Sciatic nerve (tissue), 2 donors: Measurements from ENCODE around the gene ZMIZ1. TPM values are rescaled to one million over a fixed set of nuclear protein-coding genes. Genes with fewer than 3 reads are reported as not detected.
A peak's percentile ranks its signal among the peaks of the same experiment; 100 is the strongest.

Experiments
- ATAC-seq: fragments of 200-7000 bp; cut with Tn5 transposase; one replicate; pipeline ENCODE4 v1.9.1; 2020; ENCODE audit warnings: mild to moderate bottlenecking, moderate library complexity
- DNase-seq: peaks from one replicate; pipeline ENCODE4 v3.0.0-alpha.2; 2020; ENCODE audit warnings: low spot score
- intact Hi-C: fragments of 100-400 bp; cut with DNase I; formaldehyde crosslinking; loops from one replicate; pipeline ENCODE4 v1.14.2; 2022
- total RNA-seq: library from RNA; stranded (reverse); fragmentation: NEBNext Ultra II Directional; extraction: Animal tissue kit (Norgen Biotek cat#: 25700); gene quantifications from one replicate; pipeline ENCODE4 v1.2.1, GENCODE V29; 2021
- donor health status: DM: no; HTN: no; CAD: no.
- donor health status: DM: no; HTN: no; CAD: no.

ZMIZ1 gene
- total RNA-seq, 1 donor from 2014 or later, result 96.7 TPM

GRCh38 chr10:79072994-79073645 is 4.4 kb downstream of the ZMIZ1 start:
- intact Hi-C loops, result loop anchor here (10.0 kb wide), 1 partner anchor 122 kb away; no protein-coding TSS in a partner anchor
- no peak for DNase-seq
- no peak for ATAC-seq

GRCh38 chr10:79073784-79074432 is 5.1 kb downstream of the ZMIZ1 start:
- peak; percentile 78 for DNase-seq
- ATAC-seq, result no peak
- intact Hi-C loops, result loop anchor here (10.0 kb wide), 1 partner anchor 121 kb away; no protein-coding TSS in a partner anchor

GRCh38 chr10:79074732-79075131 is 6.0 kb downstream of the ZMIZ1 start:
- DNase-seq (no peak), ATAC-seq (no peak)
- intact Hi-C loops, result loop anchor here (10.0 kb wide), 1 partner anchor 120 kb away; no protein-coding TSS in a partner anchor

- intact Hi-C loops, result loop anchor here (10.0 kb wide), 1 partner anchor 119 kb away; no protein-coding TSS in a partner anchor
- no peak for ATAC-seq
Measured at GRCh38 chr10:79075418-79075817, 6.7 kb downstream of the ZMIZ1 start.

GRCh38 chr10:79077488-79078173 is 8.9 kb downstream of the ZMIZ1 start:
- ATAC-seq (no peak), DNase-seq (no peak)
- intact Hi-C loops, result loop anchor here (10.0 kb wide), 1 partner anchor 117 kb away; no protein-coding TSS in a partner anchor

More at GRCh38 chr10:79075418-79075817, 6.7 kb downstream of the ZMIZ1 start:
- no peak for DNase-seq

- intact Hi-C loops, result loop anchor here (10.0 kb wide), 1 partner anchor 116 kb away; no protein-coding TSS in a partner anchor
- no peak for ATAC-seq
- no peak for DNase-seq
Measured at GRCh38 chr10:79078367-79079053, 9.7 kb downstream of the ZMIZ1 start.

- DNase-seq, result no peak
- ATAC-seq, result no peak
- intact Hi-C loops, result loop anchor here (10.0 kb wide), 1 partner anchor 116 kb away; no protein-coding TSS in a partner anchor
Measured at GRCh38 chr10:79079054-79079397, 10.3 kb downstream of the ZMIZ1 start.

GRCh38 chr10:79079490-79080355 is 11.0 kb downstream of the ZMIZ1 start:
- intact Hi-C loops, result loop anchor here (10.0 kb wide), 1 partner anchor 115 kb away; no protein-coding TSS in a partner anchor

GRCh38 chr10:79081353-79082034 is 12.7 kb downstream of the ZMIZ1 start:
- no peak for DNase-seq
- no peak for ATAC-seq
- intact Hi-C loops, result no loop called here

More at GRCh38 chr10:79079490-79080355, 11.0 kb downstream of the ZMIZ1 start:
- ATAC-seq (no peak), DNase-seq (no peak)

- ATAC-seq (no peak), DNase-seq (no peak)
- intact Hi-C loops, result no loop called here
Measured at GRCh38 chr10:79082035-79082373, 13.2 kb downstream of the ZMIZ1 start.

GRCh38 chr10:79082631-79083596 is 14.1 kb downstream of the ZMIZ1 start:
- DNase-seq (no peak), ATAC-seq (no peak)
- intact Hi-C loops, result no loop called here

- DNase-seq, result peak; percentile 94
- intact Hi-C loops, result no loop called here
- ATAC-seq, result peak; percentile 94
Measured at GRCh38 chr10:79084012-79084971, 15.5 kb downstream of the ZMIZ1 start.

- peak; percentile 3 for ATAC-seq
- DNase-seq, result no peak
- intact Hi-C loops, result no loop called here
Measured at GRCh38 chr10:79084972-79085597, 16.3 kb downstream of the ZMIZ1 start.

- intact Hi-C loops, result no loop called here
- DNase-seq, result no peak
- ATAC-seq, result no peak
Measured at GRCh38 chr10:79086822-79087221, 18.1 kb downstream of the ZMIZ1 start.

GRCh38 chr10:79087721-79088120 is 19.0 kb downstream of the ZMIZ1 start:
- DNase-seq (no peak), ATAC-seq (no peak)
- intact Hi-C loops, result no loop called here
